HG02870 (cell line): ENCODE results near the gene TNFAIP1.

ENCODE experiments used
- ATAC-seq: cut with Tn5 transposase; IDR thresholded peaks from one replicate; pipeline ENCODE4 v1.9.1; 2021; ENCODE audit warnings: mild to moderate bottlenecking, moderate library complexity; ENCODE audit not compliant: unreplicated experiment

TNFAIP1 gene

GRCh38 chr17:28370744-28371103 lies 35.2 kb downstream of the TNFAIP1 start:
- ATAC-seq: no peak

- peak; percentile 81 for ATAC-seq
Observed at GRCh38 chr17:28371245-28372202, 36.0 kb downstream of the TNFAIP1 start, which contains the start of gene SARM1. SARM1 (plus strand) TSS chr17:28371694; CDS start chr17:28372033, 339 bp downstream.

GRCh38 chr17:28372203-28372944 lies 36.8 kb downstream of the TNFAIP1 start:
- no peak for ATAC-seq

GRCh38 chr17:28372945-28373274 lies 37.3 kb downstream of the TNFAIP1 start:
- no peak for ATAC-seq

GRCh38 chr17:28379814-28380801 lies 44.5 kb downstream of the TNFAIP1 start:
- ATAC-seq: no peak

GRCh38 chr17:28381141-28381825 lies 45.7 kb downstream of the TNFAIP1 start:
- ATAC-seq: no peak

GRCh38 chr17:28384281-28385036 lies 48.9 kb downstream of the TNFAIP1 start:
- peak; percentile 59 for ATAC-seq

GRCh38 chr17:28385037-28385400 lies 49.5 kb downstream of the TNFAIP1 start:
- ATAC-seq: peak; percentile 8

- ATAC-seq: no peak
Observed at GRCh38 chr17:28385406-28385805, 49.8 kb downstream of the TNFAIP1 start.

- no peak for ATAC-seq
Observed at GRCh38 chr17:28386391-28386790, 50.8 kb downstream of the TNFAIP1 start.

- ATAC-seq: no peak
Observed at GRCh38 chr17:28388106-28388505, 52.5 kb downstream of the TNFAIP1 start.

GRCh38 chr17:28390141-28390540 lies 54.6 kb downstream of the TNFAIP1 start:
- ATAC-seq: no peak

- ATAC-seq: no peak
Observed at GRCh38 chr17:28390563-28390962, 55.0 kb downstream of the TNFAIP1 start.

- ATAC-seq: no peak
Observed at GRCh38 chr17:28390984-28391383, 55.4 kb downstream of the TNFAIP1 start.

- ATAC-seq: no peak
Observed at GRCh38 chr17:28391401-28391800, 55.8 kb downstream of the TNFAIP1 start.

- no peak for ATAC-seq
Observed at GRCh38 chr17:28392491-28392890, 56.9 kb downstream of the TNFAIP1 start.

GRCh38 chr17:28394337-28395116 lies 59.0 kb downstream of the TNFAIP1 start:
- ATAC-seq: no peak

- no peak for ATAC-seq
Observed at GRCh38 chr17:28395426-28395825, 59.9 kb downstream of the TNFAIP1 start.

GRCh38 chr17:28395968-28396367 lies 60.4 kb downstream of the TNFAIP1 start:
- ATAC-seq: no peak
